ENCODE measurements around the gene RPA1. TPM values are rescaled to one million over a fixed set of nuclear protein-coding genes. Genes with fewer than 3 reads are reported as not detected.

RPA1 gene
- total RNA-seq, 1 experiment from 2014 or later, result 60.3 TPM

GRCh38 chr17:1904273-1905182 is 74.7 kb downstream of the RPA1 start:
- CTCF ChIA-PET, result interaction anchor here (0.6 to 5.0 kb wide), 4 partner anchors 9 to 221 kb away, joined by 3 to 28 read pairs (median 6); partner anchors contain the start of gene RTN4RL1
- intact Hi-C loops (cut with micrococcal nuclease), result no loop called here
- DNase-seq (ENCODE audit: unreplicated experiment), result no peak
- Mint-ChIP-seq H3K27ac (ENCODE audit: low read depth, unreplicated experiment) (no peak overlapping the region), H3K36me3 (ENCODE audit: insufficient read depth, unreplicated experiment) (no peaks in the 10 kb centered on the region), H3K4me1 (ENCODE audit: insufficient read depth, unreplicated experiment) (no peaks in the 10 kb centered on the region), H3K4me3 (ENCODE audit: unreplicated experiment) (no peak overlapping the region), H3K9me3 (ENCODE audit: unreplicated experiment) (no peaks in the 10 kb centered on the region), H3K27me3 (ENCODE audit: insufficient read depth, unreplicated experiment) (peaks cover 10% of the 10 kb centered on the region)
- BruUV-seq (replicated peaks), result no TSS peak
- TF ChIP-seq, protein P1, sequence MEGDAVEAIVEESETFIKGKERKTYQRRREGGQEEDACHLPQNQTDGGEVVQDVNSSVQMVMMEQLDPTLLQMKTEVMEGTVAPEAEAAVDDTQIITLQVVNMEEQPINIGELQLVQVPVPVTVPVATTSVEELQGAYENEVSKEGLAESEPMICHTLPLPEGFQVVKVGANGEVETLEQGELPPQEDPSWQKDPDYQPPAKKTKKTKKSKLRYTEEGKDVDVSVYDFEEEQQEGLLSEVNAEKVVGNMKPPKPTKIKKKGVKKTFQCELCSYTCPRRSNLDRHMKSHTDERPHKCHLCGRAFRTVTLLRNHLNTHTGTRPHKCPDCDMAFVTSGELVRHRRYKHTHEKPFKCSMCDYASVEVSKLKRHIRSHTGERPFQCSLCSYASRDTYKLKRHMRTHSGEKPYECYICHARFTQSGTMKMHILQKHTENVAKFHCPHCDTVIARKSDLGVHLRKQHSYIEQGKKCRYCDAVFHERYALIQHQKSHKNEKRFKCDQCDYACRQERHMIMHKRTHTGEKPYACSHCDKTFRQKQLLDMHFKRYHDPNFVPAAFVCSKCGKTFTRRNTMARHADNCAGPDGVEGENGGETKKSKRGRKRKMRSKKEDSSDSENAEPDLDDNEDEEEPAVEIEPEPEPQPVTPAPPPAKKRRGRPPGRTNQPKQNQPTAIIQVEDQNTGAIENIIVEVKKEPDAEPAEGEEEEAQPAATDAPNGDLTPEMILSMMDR (IDR thresholded peaks at IDR 0.05; ENCODE audit: unreplicated experiment), result no peak
- POLR2A ChIA-PET, result interaction anchor here (0.6 to 0.7 kb wide), 2 partner anchors 89 to 366 kb away, joined by 3 to 4 read pairs; no protein-coding TSS in a partner anchor

- CTCF ChIA-PET, result interaction anchor here (0.8 to 2.4 kb wide), 2 partner anchors 10 to 121 kb away, joined by 3 to 9 read pairs; partner anchors contain the start of gene RTN4RL1
- no peak overlapping the region for H3K4me3 Mint-ChIP-seq (ENCODE audit: unreplicated experiment)
- POLR2A ChIA-PET, result no interaction called here
Observed at GRCh38 chr17:1905190-1905913, 75.5 kb downstream of the RPA1 start.

DNA sequence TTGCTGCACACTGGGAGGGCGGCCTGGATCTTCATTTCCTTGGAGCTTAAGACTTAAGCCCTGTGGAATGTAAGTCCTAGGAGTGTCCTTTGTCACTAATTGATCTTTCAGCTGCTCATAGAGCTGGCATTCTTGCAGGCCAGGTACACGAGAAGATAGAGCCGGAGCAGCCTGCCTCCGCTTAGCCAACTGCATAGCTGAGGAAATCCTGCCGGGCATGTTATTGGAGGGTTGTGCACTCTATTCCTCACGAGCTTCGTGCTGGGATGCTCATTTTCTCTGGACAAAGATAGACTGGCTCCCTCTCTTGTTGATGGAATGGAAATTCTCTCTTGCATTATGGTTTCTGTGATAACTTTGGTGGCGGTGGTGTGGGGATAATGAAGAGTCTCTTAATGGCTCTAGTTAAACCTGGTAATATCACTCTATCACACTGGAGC is 76.9 kb downstream of the RPA1 start:
- TF ChIP-seq, protein P1 (IDR thresholded peaks at IDR 0.05; ENCODE audit: unreplicated experiment), result no peak
- no TSS peak for BruUV-seq (replicated peaks)
- no peak overlapping the region for H3K4me3 Mint-ChIP-seq (ENCODE audit: unreplicated experiment)
- intact Hi-C loops (cut with micrococcal nuclease), result no loop called here
- ChIA-PET POLR2A (no interaction called here), CTCF (interaction anchor here (0.6 to 2.4 kb wide), 2 partner anchors 119 to 124 kb away, joined by 3 to 9 read pairs; partner anchors contain the start of gene RTN4RL1)
- no peaks in the 10 kb centered on the region for H3K9me3 Mint-ChIP-seq (ENCODE audit: unreplicated experiment)
- no peaks in the 10 kb centered on the region for H3K4me1 Mint-ChIP-seq (ENCODE audit: insufficient read depth, unreplicated experiment)
- no peak overlapping the region for H3K27ac Mint-ChIP-seq (ENCODE audit: low read depth, unreplicated experiment)
- H3K36me3 Mint-ChIP-seq (ENCODE audit: insufficient read depth, unreplicated experiment), result no peaks in the 10 kb centered on the region
- no peak for DNase-seq (ENCODE audit: unreplicated experiment)
- peaks cover 15% of the 10 kb centered on the region for H3K27me3 Mint-ChIP-seq (ENCODE audit: insufficient read depth, unreplicated experiment)

More at GRCh38 chr17:1905190-1905913, 75.5 kb downstream of the RPA1 start:
- H3K27ac Mint-ChIP-seq (ENCODE audit: low read depth, unreplicated experiment), result no peak overlapping the region
- intact Hi-C loops (cut with micrococcal nuclease), result no loop called here
- H3K36me3 Mint-ChIP-seq (ENCODE audit: insufficient read depth, unreplicated experiment), result no peaks in the 10 kb centered on the region
- H3K9me3 Mint-ChIP-seq (ENCODE audit: unreplicated experiment), result no peaks in the 10 kb centered on the region
- no peak for DNase-seq (ENCODE audit: unreplicated experiment)
- no peaks in the 10 kb centered on the region for H3K4me1 Mint-ChIP-seq (ENCODE audit: insufficient read depth, unreplicated experiment)
- TF ChIP-seq, protein P1 (IDR thresholded peaks at IDR 0.05; ENCODE audit: unreplicated experiment), result no peak
- H3K27me3 Mint-ChIP-seq (ENCODE audit: insufficient read depth, unreplicated experiment), result peaks cover 10% of the 10 kb centered on the region
- no TSS peak for BruUV-seq (replicated peaks)

DNA sequence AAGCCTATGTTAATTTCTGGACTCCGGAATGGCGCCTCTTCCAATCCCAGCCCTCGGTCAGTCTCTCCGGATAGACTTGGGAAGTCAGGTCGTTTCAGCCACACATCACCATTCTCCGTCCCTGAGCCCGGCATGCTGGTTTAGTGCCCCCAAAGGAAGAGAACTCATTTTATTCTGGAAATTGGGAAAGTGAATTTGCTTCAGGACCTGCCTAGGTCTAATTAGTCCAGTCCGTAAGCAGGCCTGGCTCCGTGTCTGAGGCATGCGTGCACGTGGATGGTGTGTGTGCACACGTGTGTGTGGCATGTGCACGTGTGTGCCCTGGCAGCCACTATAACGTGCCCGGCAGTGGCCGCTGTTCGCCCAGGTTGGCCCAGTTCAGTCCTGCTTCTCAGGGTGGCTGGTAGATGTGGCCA is 77.4 kb downstream of the RPA1 start:
- Mint-ChIP-seq H3K27ac (ENCODE audit: low read depth, unreplicated experiment) (no peak overlapping the region), H3K36me3 (ENCODE audit: insufficient read depth, unreplicated experiment) (no peaks in the 10 kb centered on the region), H3K9me3 (ENCODE audit: unreplicated experiment) (no peaks in the 10 kb centered on the region), H3K27me3 (ENCODE audit: insufficient read depth, unreplicated experiment) (peaks cover 21% of the 10 kb centered on the region), H3K4me3 (ENCODE audit: unreplicated experiment) (no peak overlapping the region), H3K4me1 (ENCODE audit: insufficient read depth, unreplicated experiment) (no peaks in the 10 kb centered on the region)
- DNase-seq (ENCODE audit: unreplicated experiment), result no peak
- no TSS peak for BruUV-seq (replicated peaks)
- TF ChIP-seq, protein P1 (IDR thresholded peaks at IDR 0.05; ENCODE audit: unreplicated experiment), result no peak
- ChIA-PET POLR2A (no interaction called here), CTCF (interaction anchor here (1.0 to 2.4 kb wide), 2 partner anchors 119 kb away, joined by 4 to 9 read pairs; partner anchors contain the start of gene RTN4RL1)
- intact Hi-C loops (cut with micrococcal nuclease), result no loop called here
